Glomerular visceral epithelial cell (primary cell): ENCODE measurements around the gene MSANTD4.
"Not testable (repeated sequence)": the region's sequence is repeated elsewhere in the genome, so short reads cannot be mapped to it uniquely, and the experiment has no call there.

Source experiments
- DNase-seq: peaks from one replicate; pipeline ENCODE4 v3.0.0-alpha.2; 2016; ENCODE audit errors: extremely low spot score

The MSANTD4 gene

GRCh38 chr11:106014035-106014434 lies 8.0 kb downstream of the MSANTD4 start:
- DNase-seq, result no peak

- peak; percentile 61 for DNase-seq
Measured at GRCh38 chr11:106012744-106013143, 9.3 kb downstream of the MSANTD4 start.

- DNase-seq, result no peak
Measured at GRCh38 chr11:106011481-106011880, 10.6 kb downstream of the MSANTD4 start.

GRCh38 chr11:106003094-106003493 lies 18.9 kb downstream of the MSANTD4 start:
- DNase-seq, result not testable (repeated sequence)

GRCh38 chr11:106001304-106002012 lies 20.6 kb downstream of the MSANTD4 start:
- DNase-seq, result no peak

- DNase-seq, result no peak
Measured at GRCh38 chr11:105991888-105992287, 30.2 kb downstream of the MSANTD4 start.

GRCh38 chr11:105989124-105989523 lies 32.9 kb downstream of the MSANTD4 start:
- no peak for DNase-seq

- DNase-seq, result no peak
Measured at GRCh38 chr11:105988197-105988596, 33.8 kb downstream of the MSANTD4 start.

- DNase-seq, result peak; percentile 8
Measured at GRCh38 chr11:105986554-105986953, 35.5 kb downstream of the MSANTD4 start.

- no peak for DNase-seq
Measured at GRCh38 chr11:105979997-105980703, 41.9 kb downstream of the MSANTD4 start.

GRCh38 chr11:105975128-105975527 lies 46.9 kb downstream of the MSANTD4 start:
- no peak for DNase-seq

- DNase-seq, result no peak
Measured at GRCh38 chr11:105969756-105970155, 52.3 kb downstream of the MSANTD4 start.

- DNase-seq, result peak; percentile 48
Measured at GRCh38 chr11:105968021-105968697, 53.9 kb downstream of the MSANTD4 start.

- DNase-seq, result no peak
Measured at GRCh38 chr11:105960252-105961245, 61.5 kb downstream of the MSANTD4 start.
